ENCODE data around the gene ARPC2.
"Not testable (repeated sequence)": the region's sequence is repeated elsewhere in the genome, so short reads cannot be mapped to it uniquely, and the experiment has no call there.

The ARPC2 gene

DNA sequence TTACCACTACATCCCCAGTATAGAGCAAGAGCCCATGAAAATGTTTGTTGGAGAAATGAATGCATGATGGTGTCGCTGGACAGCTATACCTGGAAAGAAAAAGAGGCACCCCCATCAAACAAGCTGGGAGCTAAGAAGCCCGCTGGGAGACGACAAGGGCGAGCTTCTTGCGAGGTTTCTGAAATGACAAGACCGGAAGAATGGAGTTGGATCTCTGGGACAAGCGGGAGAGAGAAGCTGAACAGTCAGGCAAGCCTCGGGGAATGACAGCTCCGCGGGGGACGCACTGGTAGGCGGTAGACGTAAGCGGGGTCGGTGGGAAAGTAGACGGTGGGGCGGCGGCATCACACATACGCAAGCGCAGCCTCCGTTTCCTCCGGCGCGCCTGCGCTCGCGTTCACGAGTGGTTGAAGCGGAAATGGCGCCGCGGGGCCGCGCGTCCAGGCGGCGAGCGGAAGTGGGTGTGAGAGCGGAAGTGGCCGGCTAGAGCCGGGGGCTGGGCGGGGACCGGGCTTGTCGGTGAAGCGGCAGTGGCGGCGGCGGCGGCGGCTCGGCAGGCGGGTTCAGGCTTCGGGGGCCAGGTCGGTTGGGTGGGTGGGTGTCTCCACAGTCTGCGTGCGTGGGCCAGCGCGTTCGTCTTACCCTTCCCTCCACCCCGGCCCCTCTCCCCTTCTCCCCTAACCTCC, at the start of gene ARPC2:
Gene ARPC2 (plus strand): TSS at position 516 of the 686 bp plus-strand sequence. CDS start 282 bp downstream, outside the sequence.
- no peak for FAIRE-seq
- DNase-seq (ENCODE audit: low spot score) = peak; percentile 78

- DNase-seq (ENCODE audit: low spot score) (peak; percentile 2), FAIRE-seq (no peak)
These were observed 49.0 kb upstream of the ARPC2 start for GRCh38 chr2:218168016-218168415.

GRCh38 chr2:218168635-218169462, 48.1 kb upstream of the ARPC2 start:
- DNase-seq (ENCODE audit: low spot score) (peak; percentile 21), FAIRE-seq (no peak)

DNA sequence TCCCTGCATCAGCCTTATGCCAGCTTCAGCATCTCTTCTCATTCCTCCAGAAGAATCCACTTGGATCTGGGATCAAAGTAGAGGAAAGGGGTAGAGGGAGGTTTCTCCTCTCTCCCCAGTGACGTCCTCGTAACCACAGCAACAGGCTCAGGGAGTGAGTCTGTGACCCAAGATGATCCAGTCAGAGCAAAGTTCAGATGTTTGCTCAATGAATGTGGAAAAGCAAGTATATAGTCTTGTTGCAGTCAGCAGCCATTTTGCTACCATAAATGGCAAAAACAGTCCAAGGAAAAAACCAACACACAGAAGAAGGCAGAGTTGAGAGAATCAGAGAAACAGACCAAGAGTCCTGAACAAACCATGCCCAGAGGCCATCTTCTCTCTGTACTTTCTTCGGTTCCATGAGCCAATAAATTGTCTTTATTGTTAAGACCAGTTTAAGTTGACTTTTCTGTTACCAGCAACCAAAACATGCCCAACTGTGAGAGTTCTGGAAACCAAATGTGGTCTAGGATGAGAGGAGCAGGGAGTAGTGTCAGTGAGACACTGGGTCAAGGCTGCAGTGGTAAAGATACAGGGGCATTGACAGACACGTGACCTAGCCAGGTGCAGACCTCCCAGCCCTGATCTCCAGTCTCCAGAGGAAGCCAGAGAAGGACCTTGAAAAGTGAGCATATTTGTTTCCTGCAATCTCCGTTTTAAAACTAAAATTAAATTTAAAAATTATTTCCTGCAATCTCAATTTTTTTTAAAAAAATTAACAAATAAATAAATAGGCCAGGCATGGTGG, 47.0 kb upstream of the ARPC2 start:
- no peak for FAIRE-seq

GRCh38 chr2:218171744-218172143, 45.2 kb upstream of the ARPC2 start:
- FAIRE-seq; DNase-seq (ENCODE audit: low spot score): not testable (repeated sequence)

More for the DNA sequence above, 47.0 kb upstream of the ARPC2 start:
- DNase-seq (ENCODE audit: low spot score) = peak; percentile 3

DNA sequence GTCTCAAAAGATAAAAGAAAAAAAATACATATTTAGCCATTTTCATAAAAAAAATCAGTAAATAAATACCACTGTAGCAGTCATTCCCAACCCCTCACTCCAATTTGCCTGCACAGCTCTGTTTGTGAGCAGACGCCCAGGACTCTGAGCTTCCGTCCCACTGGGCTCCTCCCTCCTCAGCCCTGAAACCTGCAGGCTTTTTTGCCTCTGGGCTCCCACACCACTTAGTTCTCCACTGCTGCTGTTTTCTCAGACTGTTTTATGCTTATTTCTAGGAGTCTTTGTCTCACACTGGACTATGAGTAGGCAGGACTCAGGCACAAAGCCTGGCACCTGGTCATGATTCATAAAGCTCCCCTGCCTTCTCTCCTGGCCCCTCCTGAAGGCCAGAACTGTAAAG, 44.1 kb upstream of the ARPC2 start:
- FAIRE-seq (no peak), DNase-seq (ENCODE audit: low spot score) (no peak)

DNA sequence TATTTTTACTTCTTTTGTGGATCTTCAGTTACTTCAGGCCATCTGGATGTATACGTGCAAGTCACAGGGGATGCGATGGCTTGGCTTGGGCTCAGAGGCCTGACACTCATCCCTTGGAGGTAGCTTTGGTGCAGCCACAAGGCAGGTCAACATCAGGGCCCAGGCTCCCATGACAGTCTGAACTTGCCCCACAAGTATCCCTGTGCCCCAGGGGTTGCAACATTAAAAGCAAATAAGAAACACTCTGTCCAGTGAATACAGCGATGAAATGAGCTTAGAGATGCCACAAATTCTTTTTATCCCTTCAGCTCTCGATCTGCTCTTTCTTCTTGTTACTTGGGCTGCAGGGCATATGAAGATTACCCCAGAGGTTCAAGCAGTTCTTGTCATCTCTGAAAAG, 37.2 kb upstream of the ARPC2 start:
- no peak for DNase-seq (ENCODE audit: low spot score)
- FAIRE-seq = no peak

- no peak for FAIRE-seq
- no peak for DNase-seq (ENCODE audit: low spot score)
These were observed 36.4 kb upstream of the ARPC2 start for GRCh38 chr2:218180467-218181114.

DNA sequence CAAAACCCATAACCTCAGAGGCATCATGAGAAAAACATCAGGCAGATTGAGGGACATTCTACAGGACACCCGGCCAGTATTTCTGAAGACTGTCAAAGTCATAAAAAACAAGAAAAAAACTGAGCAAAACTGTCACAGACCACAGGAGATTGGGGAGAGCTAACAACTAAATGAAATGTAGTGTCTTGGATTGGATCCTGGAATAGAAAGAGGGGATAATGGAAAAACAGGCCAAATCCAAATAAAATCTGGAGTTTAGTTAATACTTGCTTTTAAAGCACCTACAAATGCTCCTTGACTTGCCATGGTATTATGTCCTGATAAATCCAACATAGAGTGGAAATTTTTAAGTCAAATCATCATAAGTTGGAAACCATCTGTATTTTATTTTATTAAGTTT, 32.7 kb upstream of the ARPC2 start:
- FAIRE-seq (no peak), DNase-seq (ENCODE audit: low spot score) (no peak)

DNA sequence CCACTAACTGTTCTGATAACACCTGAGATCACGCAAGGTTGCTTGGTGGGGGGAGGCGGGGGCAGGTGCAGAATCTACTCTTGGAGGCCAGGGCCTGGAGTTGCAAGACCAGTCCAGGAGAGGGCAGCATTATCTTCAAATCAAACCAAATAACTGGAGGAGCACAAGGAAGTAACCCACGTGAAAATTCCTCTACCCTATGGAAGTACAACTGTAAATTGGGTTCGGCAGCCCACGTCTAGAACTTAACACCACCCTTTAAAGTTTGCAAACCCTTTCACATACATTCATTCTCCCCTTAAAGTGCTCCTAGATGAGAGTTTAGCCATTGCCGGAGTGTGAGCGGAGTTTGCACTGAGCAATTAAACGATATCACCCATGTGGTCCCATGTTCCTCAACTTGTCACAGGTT, 30.6 kb upstream of the ARPC2 start:
- FAIRE-seq = peak; percentile 24
- DNase-seq (ENCODE audit: low spot score) = peak; percentile 63

DNA sequence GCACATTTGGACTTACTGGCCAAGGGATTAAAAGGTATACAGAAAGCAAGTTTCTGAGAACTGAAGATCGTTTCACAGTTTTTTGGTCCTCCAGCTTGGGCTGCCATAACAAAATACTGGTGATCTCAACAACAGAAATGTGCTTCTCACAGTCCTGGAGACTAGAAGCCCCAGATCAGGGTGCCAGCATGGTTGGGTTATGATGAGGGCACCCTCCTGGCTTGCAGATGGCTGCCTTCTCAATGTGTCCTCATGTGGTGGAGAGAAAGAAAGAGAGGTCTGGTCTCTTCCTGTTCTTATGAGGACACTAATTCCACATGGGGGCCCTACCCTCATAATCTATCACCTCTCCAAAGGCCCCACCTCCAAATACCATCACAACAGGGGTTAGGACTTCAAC, 30.1 kb upstream of the ARPC2 start:
- no peak for FAIRE-seq

GRCh38 chr2:218187296-218188015, 29.5 kb upstream of the ARPC2 start:
- DNase-seq (ENCODE audit: low spot score) (no peak), FAIRE-seq (no peak)

More for the DNA sequence above, 30.1 kb upstream of the ARPC2 start:
- DNase-seq (ENCODE audit: low spot score) = no peak

GRCh38 chr2:218188528-218188927, 28.5 kb upstream of the ARPC2 start:
- DNase-seq (ENCODE audit: low spot score) (no peak), FAIRE-seq (no peak)

DNA sequence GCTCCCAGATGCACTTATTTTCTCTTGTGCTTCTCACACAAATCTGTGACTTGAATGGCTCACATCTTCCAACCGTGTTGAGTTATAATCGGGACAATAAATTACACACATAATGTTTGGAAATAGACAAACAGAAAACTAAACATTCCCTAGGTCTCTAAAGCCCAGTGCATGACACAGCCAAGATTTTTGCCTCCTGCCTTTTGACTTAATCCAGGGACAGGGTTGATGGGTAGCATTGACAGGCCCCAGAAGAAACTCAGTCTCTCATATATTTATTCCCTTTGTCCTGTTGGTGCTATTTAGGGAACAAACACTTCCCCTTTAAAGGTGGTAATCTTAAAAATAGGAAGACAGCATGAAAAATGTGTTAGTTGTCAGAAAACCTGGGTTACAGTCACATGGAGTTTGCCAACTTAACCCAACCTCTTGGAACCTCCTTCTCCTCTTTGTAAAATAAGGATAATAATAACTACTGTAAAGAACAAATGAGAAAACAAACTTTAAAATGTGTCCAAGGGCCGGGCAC, 24.0 kb upstream of the ARPC2 start:
- no peak for DNase-seq (ENCODE audit: low spot score)
- FAIRE-seq = no peak

GRCh38 chr2:218193701-218194100, 23.3 kb upstream of the ARPC2 start:
- FAIRE-seq (no peak), DNase-seq (ENCODE audit: low spot score) (no peak)

DNA sequence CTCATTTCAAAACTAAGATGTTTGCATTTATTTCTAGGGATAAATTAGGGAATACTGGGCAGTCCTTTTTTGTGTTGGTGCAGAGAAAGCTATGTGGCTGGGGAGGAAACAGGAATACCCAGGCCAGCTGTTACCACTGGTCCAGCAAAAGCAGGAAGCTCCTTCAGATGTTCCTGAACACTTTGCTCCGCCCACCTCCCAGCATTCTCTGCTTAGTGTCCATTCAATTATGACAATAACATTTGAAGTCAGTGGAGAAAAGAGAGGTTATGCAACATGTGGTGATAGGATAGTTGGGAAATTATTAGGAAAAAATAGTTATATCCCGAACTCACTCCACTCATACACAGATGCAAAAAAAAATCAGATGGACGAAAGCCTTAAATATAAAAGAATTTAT, 22.1 kb upstream of the ARPC2 start:
- FAIRE-seq = no peak
- no peak for DNase-seq (ENCODE audit: low spot score)

GRCh38 chr2:218196974-218197373, 20.0 kb upstream of the ARPC2 start:
- FAIRE-seq (no peak), DNase-seq (ENCODE audit: low spot score) (no peak)

GRCh38 chr2:218202266-218202665, 14.7 kb upstream of the ARPC2 start:
- no peak for DNase-seq (ENCODE audit: low spot score)
- FAIRE-seq = no peak

GRCh38 chr2:218209078-218209477, 7.9 kb upstream of the ARPC2 start:
- no peak for DNase-seq (ENCODE audit: low spot score)
- no peak for FAIRE-seq

DNA sequence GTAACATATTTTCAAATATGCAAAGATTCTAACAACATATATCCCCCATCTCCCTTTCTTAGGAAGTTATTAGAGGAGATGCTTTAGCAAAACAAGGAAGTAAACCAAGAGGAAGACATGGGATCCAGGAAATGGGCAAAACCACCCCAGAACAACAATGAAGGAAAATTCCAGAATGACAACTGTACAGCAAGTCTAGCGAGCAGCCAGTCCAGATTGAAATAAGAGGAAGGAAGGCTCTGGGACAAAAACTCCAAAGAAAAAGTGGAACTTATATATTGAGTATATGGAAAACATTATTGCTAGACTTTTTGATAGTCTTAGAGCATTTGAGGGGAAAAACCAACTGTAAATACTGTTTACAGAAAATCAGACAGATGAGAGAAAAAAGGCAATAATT, 2.9 kb upstream of the ARPC2 start:
- FAIRE-seq = no peak
- DNase-seq (ENCODE audit: low spot score) = no peak

DNA sequence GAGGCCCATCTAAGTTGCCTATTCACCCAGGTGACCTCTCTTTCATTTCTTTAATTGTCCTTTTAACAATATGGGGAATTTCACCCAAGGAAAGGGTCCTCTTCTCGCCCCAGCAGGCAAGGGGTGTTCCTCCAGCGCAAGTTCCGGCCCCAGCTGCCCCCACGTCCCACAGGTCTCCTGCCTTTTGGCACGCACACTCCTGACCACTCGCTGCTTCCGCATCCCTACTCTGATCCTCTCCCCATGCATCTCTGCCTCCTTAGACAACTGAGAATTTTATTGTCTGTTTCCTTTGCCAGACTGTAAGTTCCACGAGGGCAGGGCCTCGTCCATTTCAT, 684 bp upstream of the ARPC2 start:
- DNase-seq (ENCODE audit: low spot score) (no peak), FAIRE-seq (no peak)
